ENCODE results near the gene RAC2.

DNA sequence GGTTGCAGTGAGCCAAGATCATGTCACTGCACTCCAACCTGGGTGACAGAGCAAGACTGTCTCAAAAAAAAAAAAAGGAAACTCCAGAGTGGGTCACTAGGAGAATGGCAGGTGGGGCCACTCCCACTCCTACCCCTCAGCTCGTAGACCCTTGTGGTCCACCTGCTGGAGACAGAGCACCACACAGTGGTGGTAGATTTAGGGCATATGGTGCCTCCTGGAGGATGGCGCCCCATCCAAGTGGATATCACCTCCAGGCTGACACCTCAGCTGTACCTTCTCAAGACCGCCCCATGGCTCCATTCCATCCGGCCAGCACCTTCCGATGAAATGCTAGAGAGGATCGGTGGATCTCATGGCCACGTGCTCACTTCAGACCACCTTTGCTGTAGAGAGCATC lies 44.5 kb upstream of the RAC2 start:
- TF ChIP-seq, protein P1, sequence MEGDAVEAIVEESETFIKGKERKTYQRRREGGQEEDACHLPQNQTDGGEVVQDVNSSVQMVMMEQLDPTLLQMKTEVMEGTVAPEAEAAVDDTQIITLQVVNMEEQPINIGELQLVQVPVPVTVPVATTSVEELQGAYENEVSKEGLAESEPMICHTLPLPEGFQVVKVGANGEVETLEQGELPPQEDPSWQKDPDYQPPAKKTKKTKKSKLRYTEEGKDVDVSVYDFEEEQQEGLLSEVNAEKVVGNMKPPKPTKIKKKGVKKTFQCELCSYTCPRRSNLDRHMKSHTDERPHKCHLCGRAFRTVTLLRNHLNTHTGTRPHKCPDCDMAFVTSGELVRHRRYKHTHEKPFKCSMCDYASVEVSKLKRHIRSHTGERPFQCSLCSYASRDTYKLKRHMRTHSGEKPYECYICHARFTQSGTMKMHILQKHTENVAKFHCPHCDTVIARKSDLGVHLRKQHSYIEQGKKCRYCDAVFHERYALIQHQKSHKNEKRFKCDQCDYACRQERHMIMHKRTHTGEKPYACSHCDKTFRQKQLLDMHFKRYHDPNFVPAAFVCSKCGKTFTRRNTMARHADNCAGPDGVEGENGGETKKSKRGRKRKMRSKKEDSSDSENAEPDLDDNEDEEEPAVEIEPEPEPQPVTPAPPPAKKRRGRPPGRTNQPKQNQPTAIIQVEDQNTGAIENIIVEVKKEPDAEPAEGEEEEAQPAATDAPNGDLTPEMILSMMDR (IDR thresholded peaks at IDR 0.05), result no peak
- TF ChIP-seq POLR2A (IDR thresholded peaks at IDR 0.05), result no peak
